Measurements from ENCODE around the gene HSFX4. TPM values are rescaled to one million over a fixed set of nuclear protein-coding genes. Genes with fewer than 3 reads are reported as not detected.
"Not testable (repeated sequence)": the region's sequence is repeated elsewhere in the genome, so short reads cannot be mapped to it uniquely, and the experiment has no call there.

The HSFX4 gene
- total RNA-seq, 2 donors from 2014 or later = not detected

DNA sequence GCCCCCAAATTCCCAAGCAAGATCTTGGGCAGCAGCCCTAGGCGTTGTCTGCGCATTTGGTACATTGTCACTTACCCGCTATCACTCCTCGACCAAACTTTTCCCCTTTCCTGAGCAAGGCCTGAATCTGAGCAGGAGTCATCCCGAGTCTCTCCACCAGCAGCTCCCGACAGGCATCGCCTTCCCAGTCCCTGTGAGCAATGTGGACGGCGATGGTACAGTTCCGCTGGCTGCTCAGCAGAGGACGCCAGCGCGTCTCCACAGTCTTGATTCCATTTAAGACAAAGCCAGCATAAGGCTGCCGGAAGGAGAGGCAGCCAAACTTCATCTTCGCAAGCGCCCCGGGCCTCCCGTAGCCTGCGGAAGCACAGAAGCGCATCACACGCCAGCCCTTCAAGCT is 4.2 kb downstream of the HSFX4 start:
- DNase-seq (ENCODE audit: low spot score); intact Hi-C loops (cut with DNase I): not testable (repeated sequence)

DNA sequence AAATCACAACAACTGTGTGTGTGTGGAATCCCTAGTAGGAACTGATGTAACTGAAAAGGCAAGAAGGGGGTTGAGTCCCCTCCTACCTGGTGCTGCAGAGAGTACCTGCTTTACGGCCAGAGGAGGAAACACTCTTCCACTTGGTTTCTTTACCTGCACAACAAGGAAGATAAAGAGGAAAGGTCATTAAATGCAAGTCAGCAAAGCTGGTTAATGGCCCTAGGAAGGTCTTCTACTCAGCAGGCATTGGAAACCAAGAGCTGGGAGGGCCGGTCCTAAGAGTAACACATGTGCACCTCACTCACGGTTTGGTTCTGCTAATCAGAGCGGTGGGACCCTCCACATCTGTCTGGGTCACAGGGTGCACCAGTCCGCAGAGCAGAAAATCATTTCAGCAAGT is 8.0 kb downstream of the HSFX4 start:
- DNase-seq (ENCODE audit: low spot score); intact Hi-C loops (cut with DNase I): not testable (repeated sequence)

DNA sequence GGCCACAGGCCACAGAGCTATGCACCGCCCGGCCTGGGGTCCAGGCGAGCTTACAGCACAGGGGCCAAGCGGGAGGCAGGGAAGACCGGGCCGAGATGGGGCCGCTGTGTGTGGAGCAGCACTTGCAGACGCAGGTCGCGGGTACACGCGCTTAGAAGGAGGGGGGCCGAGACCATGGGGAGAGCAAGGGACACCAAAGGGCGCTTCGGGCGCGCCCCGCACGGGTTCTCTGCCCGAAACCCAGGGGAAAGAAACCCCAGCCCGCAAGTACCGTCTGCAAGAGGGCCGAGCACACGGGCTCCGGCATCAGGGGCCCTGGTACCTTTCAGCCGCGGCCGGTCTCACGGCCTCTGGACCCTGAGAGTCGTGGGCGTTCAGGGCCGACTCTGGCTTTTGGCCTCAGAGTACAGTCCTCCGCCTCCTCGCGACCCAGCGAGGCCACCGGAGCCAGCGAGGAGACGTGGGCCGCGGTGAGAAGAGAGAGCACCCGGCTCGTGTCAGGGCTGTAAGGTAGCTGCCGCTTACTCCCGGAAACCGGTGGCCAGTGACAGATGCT is 8.6 kb downstream of the HSFX4 start:
- intact Hi-C loops (cut with DNase I) = no loop called here

DNA sequence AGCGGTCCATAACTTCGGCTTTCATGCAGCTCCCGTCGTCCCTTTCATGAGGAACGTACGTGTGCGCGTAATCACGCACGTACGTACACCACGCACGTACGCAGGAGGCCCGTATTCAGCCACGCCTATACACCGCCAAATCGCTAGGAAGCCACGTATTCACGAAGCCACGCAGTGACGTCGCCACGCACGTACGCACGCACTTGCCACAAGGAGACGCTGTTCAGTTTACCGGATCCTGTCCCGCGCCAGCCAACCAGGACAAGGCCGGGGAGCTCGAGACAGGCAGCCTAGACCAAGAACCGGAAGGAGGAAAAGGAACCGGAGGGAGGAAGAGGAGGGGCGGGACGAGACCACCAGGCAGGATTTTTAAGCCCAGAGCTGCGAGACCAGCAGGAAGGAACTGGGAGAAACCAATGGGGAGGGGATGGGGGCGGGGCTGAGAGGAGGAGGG is 9.1 kb downstream of the HSFX4 start, which contains the start of gene EOLA2:
Gene EOLA2 (minus strand): TSS at position 65 of the 454 bp plus-strand sequence. CDS start 4,617 bp downstream, outside the sequence.
- intact Hi-C loops (cut with DNase I) = no loop called here
- DNase-seq (ENCODE audit: low spot score) = peak; percentile 99

More for the DNA sequence above, 8.6 kb downstream of the HSFX4 start:
- no peak for DNase-seq (ENCODE audit: low spot score)

DNA sequence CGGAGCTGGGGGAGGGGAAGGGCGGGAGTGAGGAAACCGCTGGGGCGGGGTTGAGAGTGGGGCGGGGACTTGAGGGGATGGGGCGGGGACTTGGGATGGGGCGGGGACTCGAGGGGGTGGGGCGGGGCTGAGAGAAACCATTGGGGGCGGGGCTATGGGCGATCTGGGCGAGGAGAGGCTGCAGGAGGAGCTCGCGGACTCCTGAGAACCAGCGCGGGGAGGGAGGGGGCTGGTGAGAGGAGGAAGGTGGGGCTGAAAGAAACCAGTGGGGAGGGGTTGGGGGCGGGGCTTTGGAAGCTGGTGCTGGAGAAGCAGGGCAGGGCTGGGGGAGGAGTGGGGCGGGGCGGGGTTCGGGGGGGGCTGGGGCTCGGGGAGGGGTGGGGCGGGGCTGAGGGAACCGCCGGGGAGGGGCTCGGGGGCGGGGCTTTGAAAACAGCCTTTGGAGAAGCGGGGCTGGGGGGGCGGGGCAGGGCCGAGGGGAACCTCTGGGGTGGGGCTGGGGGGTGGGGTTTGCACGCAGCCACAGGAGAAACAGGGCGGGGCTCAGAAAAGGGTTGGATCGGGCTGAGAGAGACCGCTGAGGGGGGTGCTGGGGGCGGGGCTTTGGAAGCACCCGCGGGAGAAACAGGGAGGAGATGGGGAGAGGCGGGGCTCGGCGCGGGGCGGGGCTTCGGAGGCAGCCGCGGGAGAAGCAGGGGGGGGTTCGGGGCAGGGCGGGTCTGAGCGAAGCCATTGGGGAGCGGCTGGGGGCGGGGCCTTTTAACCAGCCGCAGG is 9.7 kb downstream of the HSFX4 start:
- DNase-seq (ENCODE audit: low spot score) = peak; percentile 98
- intact Hi-C loops (cut with DNase I) = no loop called here

DNA sequence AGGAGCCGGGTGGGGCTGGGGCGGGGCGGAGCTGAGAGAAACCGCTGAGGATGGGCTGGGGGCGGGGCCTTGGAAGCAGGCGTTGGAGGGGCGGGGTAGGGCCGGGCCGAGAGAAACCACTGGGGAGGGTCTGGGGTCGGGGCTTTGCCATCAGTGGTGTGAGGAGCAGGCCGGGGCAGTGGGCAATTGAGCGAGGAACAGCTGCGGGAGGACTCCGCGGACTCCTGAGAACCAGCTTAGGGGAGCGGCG is 10.2 kb downstream of the HSFX4 start:
- intact Hi-C loops (cut with DNase I) = no loop called here

DNA sequence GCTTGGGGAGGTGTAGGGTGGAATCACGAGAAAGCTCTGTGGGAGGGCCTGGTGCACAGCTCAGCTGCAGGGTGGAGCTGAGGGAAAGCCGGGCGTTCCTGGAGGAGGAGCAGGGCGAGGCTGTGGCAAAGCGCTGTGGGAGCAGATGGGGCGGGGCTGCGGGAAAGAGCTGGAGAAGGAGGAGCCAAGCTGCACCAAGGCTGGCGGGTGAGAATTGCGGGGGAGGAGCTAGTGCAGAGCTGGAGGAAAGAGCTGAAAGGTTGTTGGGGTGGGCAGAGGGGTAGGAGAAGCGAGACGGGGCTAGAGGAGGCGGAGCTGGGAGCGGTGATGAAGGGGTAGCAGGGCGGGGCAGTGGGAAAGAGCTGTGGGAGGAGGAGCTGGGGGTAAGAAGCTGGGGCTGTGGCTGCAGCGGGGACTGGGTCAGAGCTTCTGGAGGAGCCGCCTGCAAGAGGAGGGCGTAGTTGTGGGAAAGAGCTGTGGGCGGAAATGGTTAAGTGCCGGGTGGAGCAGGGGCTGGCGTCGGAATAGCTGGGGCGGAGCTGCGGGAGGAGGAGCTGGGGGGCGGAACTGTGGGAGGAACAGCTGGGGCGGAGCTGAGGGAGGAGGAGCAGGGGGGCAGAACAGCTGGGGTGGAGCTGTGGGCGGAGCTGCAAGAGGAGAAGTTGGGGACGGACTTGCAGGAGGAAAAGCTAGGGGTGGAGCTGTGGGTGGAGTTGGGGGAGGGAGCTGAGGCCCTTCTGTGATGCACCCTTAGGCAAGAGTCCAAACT is 10.7 kb downstream of the HSFX4 start:
- DNase-seq (ENCODE audit: low spot score) = peak; percentile 98
- intact Hi-C loops (cut with DNase I) = no loop called here

More for the DNA sequence above, 10.2 kb downstream of the HSFX4 start:
- no peak for DNase-seq (ENCODE audit: low spot score)

DNA sequence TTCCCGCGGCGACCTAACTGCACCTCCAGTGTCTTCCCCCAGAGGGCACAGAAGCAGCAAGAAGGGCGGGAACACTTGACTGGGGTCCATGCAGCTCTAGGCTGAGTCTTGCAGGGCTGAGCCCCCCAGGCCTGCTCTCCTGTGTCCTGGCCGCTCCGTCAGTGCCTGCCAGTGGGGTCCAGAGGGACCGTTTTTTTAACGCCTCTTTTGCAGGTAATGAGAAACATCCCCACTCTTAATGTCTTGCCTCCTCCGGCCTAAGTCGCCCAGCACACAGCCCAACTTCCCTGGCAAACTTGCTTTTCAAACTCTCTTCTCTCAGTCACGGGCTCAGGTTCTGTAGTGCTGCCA is 11.3 kb downstream of the HSFX4 start:
- intact Hi-C loops (cut with DNase I); DNase-seq (ENCODE audit: low spot score): not testable (repeated sequence)

DNA sequence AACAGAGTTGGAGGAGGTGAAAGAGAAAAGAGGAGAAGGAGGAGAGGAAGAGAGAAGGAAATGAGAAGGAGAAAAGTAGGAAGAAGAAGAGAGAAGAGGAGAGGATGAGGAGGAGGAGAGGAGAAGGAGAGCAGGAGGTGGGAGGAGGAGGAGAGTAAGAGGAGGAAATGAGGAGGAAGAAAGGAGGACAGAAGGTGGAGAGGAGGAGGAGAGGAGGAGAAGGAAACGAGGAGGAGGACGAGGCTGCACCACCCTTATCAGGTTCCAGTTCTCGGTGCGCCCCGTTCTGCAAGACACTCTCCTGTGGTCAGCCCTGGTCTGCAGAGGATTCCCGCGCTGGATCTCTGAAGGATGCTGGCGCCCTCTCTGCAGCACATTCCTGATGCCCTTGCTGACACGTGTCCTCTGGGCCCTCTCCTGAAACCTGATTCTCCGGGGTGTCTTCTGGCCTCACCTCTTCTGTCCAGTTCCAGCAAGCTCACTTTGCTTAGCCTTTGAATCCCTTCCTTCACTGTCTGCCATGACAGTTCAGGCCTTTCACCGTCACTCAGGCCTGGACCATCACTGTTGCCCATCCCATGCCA is 15.8 kb downstream of the HSFX4 start:
- DNase-seq (ENCODE audit: low spot score) = peak; percentile 64
- intact Hi-C loops (cut with DNase I) = not testable (repeated sequence)

DNA sequence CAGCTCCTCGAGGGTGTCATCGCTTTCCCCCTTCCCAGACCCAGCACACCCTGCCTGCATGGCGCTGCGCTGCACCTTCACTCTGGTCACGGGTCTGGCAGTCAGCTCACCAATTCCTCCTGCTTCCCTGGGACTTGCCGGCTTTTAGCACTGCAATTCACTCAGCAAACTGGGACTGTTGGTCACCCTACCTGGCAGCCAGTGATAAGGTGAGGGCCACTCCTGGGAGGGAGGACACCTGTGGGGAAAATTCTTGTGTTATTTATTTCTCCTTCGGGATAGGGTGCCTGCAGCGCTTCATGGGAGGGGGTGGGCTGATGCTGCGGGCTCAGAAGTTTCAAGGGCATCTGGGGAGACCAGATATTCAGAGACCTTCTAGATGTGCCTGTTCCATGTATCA is 16.4 kb downstream of the HSFX4 start:
- DNase-seq (ENCODE audit: low spot score); intact Hi-C loops (cut with DNase I): not testable (repeated sequence)

DNA sequence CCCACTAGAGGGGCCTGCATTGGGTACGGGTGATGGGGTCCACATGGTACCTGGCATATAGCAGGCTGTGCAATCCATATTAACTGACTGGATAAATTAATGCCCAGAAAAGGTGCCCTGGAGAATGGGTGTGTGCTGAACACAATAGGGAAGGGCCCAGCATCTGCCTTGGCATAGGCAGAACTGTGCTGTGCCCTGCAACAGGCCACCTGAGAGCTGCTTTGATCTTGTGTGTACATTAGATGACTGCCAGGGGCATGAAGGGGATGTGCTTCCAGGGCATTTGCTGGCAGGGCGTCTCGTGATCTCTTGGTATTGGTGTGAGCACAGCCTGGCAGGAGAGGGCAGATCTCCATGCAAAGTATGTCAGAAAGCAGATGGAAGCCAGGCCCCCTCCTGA is 17.6 kb downstream of the HSFX4 start:
- DNase-seq (ENCODE audit: low spot score); intact Hi-C loops (cut with DNase I): not testable (repeated sequence)

DNA sequence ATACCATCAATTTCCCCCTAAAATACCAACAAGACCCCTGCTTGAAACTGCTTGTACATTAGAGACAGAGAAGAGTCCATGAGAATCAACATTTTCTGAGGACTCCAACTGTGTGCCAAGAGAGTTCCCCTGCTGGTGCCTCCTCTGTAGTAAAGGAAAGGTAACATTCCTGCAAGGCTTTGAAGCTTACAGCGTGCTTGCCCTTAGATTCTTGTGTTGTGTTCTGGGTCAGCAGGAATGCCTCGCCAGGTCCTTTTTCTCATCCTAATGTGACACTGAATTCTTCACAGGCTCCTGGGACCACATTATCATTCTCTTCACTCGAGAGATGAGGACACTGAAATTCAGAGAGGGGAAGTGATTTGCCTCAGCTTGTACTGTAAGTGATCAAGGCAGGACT is 18.6 kb downstream of the HSFX4 start:
- no peak for DNase-seq (ENCODE audit: low spot score)
- intact Hi-C loops (cut with DNase I) = no loop called here

DNA sequence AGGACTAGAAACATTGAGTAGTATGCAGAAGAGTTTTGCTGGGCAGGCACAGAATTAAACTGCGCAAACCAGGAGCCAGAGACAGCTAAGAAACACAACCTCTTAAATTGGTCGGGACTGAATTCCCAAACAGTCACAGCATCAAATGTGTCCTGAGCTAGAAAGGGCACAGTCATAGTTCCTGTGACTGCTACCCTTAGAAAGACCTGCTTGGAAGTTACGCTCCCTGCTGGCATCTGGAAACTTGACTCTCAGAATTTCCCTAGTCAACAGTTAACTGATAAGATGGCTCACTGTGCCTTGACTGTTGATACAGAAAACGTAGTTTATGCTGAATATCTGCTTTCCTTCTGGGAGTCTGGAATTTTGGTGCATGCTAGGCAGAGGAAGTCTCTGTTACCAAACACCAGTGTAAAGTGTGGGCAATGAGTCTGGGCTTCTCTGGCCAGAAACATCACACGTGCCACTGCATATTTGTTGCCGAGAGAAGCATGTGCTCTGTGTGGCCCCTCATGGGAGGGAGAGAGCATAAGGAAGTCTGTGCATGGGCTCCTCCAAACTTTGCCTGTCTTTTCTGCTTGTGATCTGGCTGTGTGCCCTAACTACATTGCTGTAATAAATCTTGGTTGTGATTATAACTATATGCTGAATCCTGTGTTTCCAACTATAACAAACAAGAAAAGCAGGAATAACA is 20.5 kb downstream of the HSFX4 start:
- intact Hi-C loops (cut with DNase I) = loop anchor here in 1 of 2 donors (10.0 kb wide), 2 partner anchors 415 to 745 kb away; partner anchors contain the start of genes MAMLD1 and MTMR1

DNA sequence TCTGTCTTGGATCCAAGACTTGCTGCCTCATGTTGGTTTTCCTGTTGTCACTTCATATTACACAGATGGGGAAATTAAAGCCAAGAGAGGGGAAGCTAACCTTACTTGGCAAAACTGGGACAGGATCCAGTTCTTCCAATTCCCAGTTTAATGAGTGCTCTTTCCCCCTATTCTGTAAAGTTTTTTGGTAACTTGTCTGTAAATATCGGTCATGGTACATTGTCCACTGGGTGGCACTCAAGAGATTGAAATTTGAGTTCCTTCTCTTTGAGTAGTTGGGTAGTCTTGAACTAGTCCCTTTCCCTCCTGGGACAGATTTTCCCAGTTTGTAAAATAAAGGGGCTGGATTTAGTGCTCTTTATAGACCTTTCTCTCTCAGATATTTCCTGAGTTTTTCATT is 21.3 kb downstream of the HSFX4 start:
- intact Hi-C loops (cut with DNase I) = loop anchor here in 1 of 2 donors (10.0 kb wide), 2 partner anchors 414 to 744 kb away; partner anchors contain the start of genes MAMLD1 and MTMR1
- no peak for DNase-seq (ENCODE audit: low spot score)

More for the DNA sequence above, 20.5 kb downstream of the HSFX4 start:
- DNase-seq (ENCODE audit: low spot score) = no peak

DNA sequence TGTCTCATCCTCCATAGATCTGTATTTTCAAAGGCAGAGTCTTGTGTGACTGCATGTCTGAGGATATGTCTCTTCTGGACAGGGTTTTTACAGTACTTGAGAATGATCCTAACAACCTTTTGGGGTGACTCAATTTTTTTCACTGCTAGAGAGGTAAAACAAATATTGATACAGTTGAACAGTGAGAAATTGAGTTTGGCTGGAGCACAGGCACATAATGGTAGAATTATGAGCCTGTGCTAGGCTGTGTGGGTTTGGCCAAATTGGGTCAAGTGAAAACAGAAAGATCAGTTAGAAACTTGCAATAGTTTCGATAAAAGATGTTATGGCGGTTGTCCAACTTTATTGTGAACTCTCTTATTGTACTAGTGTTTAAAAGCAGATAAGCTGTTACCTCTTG is 32.2 kb downstream of the HSFX4 start:
- DNase-seq (ENCODE audit: low spot score) = no peak
- intact Hi-C loops (cut with DNase I) = loop anchor here in 1 of 2 donors (5.0 kb wide), 1 partner anchor 526 kb away; no protein-coding TSS in a partner anchor

DNA sequence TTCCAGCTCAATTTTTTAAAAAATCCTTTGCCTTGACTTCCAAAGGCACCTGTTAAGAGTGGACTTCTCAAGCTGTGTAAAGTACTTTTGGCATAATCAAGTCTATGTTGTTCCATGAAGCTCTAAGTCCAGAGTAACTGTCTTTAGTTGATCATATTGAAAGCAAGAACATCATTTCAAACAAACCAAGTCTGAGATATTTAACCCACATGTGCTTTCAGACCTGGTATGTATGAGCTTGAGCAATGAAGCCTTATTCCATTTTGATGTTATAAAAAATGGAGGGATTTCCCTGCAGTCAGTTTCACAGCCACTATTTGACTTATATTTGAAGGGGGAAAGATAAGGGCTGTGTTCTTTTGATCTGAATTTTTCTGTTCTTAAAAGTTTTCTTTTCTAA is 32.6 kb downstream of the HSFX4 start:
- DNase-seq (ENCODE audit: low spot score) = no peak
- intact Hi-C loops (cut with DNase I) = loop anchor here in 1 of 2 donors (5.0 kb wide), 1 partner anchor 525 kb away; no protein-coding TSS in a partner anchor

DNA sequence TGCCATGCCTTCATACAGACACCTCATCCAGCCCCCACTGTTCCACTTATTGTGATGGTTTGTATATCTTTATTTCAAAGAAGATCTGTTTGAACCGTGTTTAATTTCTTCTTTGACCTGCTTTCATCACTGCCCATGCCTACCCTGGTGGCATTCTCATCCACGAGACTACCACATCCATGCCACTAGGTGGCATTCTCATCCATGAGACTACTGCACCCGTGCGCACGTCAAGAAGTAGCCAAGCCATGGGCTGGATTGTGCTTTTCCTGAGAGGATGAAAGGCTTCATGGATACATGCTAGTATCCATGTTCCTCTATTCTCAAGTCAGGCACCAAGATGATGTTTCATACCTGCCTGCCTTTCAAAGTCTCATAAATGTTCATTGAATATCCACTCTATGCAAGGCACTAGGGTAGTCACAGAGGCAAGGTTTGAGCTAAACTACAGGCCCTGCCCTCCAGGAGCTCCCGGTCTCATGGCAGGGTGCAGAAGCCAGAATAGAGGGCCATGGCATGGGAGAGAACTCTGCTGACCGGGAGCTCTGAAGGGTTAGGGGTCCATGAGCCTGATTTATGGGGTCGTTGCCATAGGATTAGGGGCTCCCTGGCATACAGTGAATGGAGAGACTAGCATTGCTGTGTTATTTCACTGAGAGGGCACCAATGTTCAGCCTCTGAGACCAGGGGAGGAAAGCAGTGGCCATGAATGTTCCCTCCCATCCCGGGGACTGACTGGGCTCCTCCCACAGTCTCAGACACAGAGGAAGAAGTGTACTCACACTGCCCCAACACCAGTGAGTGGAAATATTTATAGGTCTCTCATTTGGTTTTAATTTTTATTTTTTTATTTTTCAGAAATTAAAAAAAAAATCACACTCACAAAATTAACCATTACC is 33.7 kb downstream of the HSFX4 start:
- intact Hi-C loops (cut with DNase I) = loop anchor here in 1 of 2 donors (5.0 kb wide), 1 partner anchor 524 kb away; no protein-coding TSS in a partner anchor

DNA sequence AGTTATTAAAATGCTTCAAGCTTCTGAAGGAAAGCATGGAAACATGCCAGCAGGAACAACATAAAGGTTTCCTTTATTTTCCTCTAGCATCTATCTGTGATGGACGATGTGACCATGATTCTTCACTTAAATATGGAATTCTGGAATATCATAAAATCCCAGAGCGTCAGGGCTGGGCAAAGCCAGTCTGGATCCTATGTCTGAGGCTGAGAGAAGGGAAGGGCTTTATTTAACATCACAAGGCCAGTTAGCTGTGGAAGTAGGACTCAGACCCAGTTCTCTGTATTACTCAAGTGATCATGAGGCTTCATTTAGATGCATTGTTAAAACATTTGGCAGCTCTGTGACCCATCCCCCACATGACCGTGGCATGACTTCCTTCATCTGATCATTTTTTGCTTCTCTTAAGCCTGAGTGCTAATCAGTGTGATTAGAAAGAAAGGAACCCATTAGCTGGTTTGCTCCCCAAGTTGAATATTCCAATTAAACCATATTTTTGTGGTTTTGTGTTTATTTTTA is 49.8 kb downstream of the HSFX4 start:
- DNase-seq (ENCODE audit: low spot score) = no peak
- intact Hi-C loops (cut with DNase I) = no loop called here

More for the DNA sequence above, 33.7 kb downstream of the HSFX4 start:
- no peak for DNase-seq (ENCODE audit: low spot score)
